ENCODE data around the gene BHLHA15.
A peak's percentile ranks its signal among the peaks of the same experiment; 100 is the strongest.

DNA sequence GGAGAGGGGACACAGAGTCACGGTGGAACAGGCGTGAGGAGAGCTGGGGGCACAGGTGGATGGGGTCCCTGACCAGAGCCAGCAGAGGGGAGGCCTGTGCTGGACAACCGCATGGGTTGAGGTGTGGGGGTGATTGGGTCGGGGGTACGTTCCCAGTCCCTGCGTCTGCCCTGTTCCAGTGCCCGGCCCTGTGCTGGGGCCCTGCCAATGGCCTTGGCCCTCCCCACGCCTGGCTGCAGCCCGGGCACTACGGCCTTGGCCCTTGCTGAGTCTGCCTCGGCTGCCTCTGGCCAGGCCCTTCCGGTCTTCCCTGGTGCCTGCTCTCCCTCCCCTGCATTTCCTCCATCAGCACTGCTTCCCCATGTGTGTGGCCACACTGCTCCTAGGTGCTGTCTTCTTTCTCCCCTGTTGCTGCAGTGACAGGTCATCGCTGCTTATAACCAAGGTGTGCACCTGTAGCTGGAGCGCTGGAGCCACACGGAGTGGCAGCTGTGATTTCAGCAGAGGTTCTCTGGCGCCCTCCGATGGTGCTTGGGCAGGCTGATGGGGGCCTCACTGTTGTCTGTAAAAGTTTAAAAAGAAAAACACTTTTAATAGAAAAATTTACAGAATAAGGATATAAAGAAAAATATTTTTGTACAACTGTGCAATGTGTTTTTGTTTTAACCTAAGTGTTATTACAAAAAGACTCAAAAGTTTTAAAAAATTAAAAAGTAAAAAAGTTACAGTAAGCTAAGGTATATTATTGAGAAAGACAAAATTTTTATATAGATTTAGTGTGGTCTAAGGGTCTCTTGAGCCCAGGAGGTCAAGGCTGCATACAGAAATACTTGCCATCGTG is 45.2 kb upstream of the BHLHA15 start:
- TF ChIP-seq, protein P1, sequence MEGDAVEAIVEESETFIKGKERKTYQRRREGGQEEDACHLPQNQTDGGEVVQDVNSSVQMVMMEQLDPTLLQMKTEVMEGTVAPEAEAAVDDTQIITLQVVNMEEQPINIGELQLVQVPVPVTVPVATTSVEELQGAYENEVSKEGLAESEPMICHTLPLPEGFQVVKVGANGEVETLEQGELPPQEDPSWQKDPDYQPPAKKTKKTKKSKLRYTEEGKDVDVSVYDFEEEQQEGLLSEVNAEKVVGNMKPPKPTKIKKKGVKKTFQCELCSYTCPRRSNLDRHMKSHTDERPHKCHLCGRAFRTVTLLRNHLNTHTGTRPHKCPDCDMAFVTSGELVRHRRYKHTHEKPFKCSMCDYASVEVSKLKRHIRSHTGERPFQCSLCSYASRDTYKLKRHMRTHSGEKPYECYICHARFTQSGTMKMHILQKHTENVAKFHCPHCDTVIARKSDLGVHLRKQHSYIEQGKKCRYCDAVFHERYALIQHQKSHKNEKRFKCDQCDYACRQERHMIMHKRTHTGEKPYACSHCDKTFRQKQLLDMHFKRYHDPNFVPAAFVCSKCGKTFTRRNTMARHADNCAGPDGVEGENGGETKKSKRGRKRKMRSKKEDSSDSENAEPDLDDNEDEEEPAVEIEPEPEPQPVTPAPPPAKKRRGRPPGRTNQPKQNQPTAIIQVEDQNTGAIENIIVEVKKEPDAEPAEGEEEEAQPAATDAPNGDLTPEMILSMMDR (IDR thresholded peaks at IDR 0.05), result peak; percentile 24 to 46 (median 25)
- no peak for TF ChIP-seq POLR2AphosphoS5 (IDR thresholded peaks at IDR 0.05)
- TF ChIP-seq POLR2A (IDR thresholded peaks at IDR 0.05; ENCODE audit: low read depth), result no peak
- TF ChIP-seq EP300 (IDR thresholded peaks at IDR 0.05), result no peak
